Measurements from ENCODE around the gene STK31.
"Not testable (repeated sequence)": the region's sequence is repeated elsewhere in the genome, so short reads cannot be mapped to it uniquely, and the experiment has no call there.

Gene STK31

GRCh38 chr7:23679898-23680413, 30.1 kb upstream of the STK31 start, which contains the start of gene FAM221A:
Gene FAM221A, plus strand, starts transcription at chr7:23680199. Its CDS starts 20 bp downstream, at chr7:23680219.
- peak; percentile 88 for DNase-seq (ENCODE audit: low spot score)
- TF ChIP-seq, protein P1, sequence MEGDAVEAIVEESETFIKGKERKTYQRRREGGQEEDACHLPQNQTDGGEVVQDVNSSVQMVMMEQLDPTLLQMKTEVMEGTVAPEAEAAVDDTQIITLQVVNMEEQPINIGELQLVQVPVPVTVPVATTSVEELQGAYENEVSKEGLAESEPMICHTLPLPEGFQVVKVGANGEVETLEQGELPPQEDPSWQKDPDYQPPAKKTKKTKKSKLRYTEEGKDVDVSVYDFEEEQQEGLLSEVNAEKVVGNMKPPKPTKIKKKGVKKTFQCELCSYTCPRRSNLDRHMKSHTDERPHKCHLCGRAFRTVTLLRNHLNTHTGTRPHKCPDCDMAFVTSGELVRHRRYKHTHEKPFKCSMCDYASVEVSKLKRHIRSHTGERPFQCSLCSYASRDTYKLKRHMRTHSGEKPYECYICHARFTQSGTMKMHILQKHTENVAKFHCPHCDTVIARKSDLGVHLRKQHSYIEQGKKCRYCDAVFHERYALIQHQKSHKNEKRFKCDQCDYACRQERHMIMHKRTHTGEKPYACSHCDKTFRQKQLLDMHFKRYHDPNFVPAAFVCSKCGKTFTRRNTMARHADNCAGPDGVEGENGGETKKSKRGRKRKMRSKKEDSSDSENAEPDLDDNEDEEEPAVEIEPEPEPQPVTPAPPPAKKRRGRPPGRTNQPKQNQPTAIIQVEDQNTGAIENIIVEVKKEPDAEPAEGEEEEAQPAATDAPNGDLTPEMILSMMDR (IDR thresholded peaks at IDR 0.05; ENCODE audit: extremely low read depth, missing control alignments) = peak; percentile 65

- TF ChIP-seq, protein P1 (IDR thresholded peaks at IDR 0.05; ENCODE audit: extremely low read depth, missing control alignments) = no peak
- DNase-seq (ENCODE audit: low spot score) = peak; percentile 49
Measured at GRCh38 chr7:23680414-23681405, 29.3 kb upstream of the STK31 start.

GRCh38 chr7:23684041-23684440, 26.0 kb upstream of the STK31 start:
- not testable (repeated sequence) for DNase-seq (ENCODE audit: low spot score)

DNA sequence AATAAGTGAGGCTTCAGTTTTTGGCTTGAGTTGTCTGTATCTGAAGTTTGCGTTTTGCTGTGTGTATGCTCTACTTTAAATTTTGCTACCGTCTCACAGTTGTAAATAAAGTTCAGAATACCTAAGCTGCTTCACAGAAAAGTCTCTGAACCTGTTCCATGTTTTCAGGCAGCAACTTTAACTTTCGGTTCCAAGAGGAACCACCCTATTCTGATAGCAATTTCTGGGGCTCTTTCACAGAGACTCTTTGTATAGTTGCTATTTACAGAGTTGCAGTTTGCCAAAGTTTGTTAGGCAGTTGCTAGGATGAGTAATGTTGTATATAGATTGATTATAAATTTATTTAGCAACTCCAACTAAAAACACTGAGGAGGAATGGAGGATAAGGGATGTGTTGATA, 24.3 kb upstream of the STK31 start:
- TF ChIP-seq, protein P1 (IDR thresholded peaks at IDR 0.05; ENCODE audit: extremely low read depth, missing control alignments) = no peak

DNA sequence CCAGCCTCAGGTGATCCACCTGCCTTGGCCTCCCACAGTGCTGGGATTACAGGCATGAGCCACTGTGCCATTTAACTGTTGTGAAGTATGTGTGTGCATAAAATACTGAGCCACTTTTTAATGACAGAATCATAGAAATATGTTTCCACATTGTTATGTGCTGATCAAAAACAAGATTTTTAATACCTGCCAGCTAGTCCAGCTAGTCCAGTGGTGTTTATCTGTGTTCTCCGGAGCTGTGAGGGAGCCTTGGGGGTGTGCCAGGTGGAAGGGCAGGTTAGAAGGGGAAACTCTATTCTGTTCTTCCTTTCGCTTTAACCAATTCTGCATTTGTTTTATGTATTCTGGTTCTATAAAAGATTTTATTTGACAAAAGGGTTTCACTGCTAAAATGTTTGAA, 23.0 kb upstream of the STK31 start:
- no peak for DNase-seq (ENCODE audit: low spot score)
- TF ChIP-seq, protein P1 (IDR thresholded peaks at IDR 0.05; ENCODE audit: extremely low read depth, missing control alignments) = no peak

More for the DNA sequence above, 24.3 kb upstream of the STK31 start:
- no peak for DNase-seq (ENCODE audit: low spot score)

DNA sequence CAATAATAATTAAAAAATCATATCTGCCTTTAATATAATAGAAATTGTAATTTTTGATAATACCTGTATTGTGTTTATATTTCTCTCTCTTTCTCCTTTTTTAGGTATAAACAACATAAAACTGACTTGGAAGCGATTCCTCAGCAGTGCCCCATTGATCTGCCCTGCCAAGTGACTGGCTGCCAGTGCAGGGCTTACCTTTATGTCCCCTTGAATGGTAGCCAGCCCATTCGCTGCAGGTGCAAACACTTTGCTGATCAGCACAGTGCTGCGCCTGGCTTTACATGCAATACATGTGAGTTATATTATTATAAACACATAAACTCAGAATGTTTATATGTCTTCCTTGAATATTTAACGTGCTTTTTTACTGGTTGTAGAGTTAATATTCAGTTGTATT, 20.9 kb upstream of the STK31 start:
- DNase-seq (ENCODE audit: low spot score) = no peak

GRCh38 chr7:23691320-23691719, 18.7 kb upstream of the STK31 start:
- no peak for DNase-seq (ENCODE audit: low spot score)
- TF ChIP-seq, protein P1 (IDR thresholded peaks at IDR 0.05; ENCODE audit: extremely low read depth, missing control alignments) = no peak

More for the DNA sequence above, 20.9 kb upstream of the STK31 start:
- TF ChIP-seq, protein P1 (IDR thresholded peaks at IDR 0.05; ENCODE audit: extremely low read depth, missing control alignments) = no peak

All from GM20000 (cell line).